Neural progenitor cell (in vitro differentiated cells): ENCODE data around the gene EMC1. TPM values are rescaled to one million over a fixed set of nuclear protein-coding genes. Genes with fewer than 3 reads are reported as not detected.

Experiments used
- DNase-seq: peaks from one replicate; pipeline ENCODE4 v3.0.0-alpha.2; 2016; ENCODE audit warnings: low spot score
- H2AFZ ChIP-seq: fragments of 200-600 bp; sonication (generic); replicated peaks from 2 replicates; pipeline ENCODE4 v1.6.1; 2016; ENCODE audit warnings: antibody characterized with exemption
- H3F3A ChIP-seq: fragments of 200-600 bp; sonication (generic); 2 replicates; pipeline ENCODE4 v1.6.1; 2016; ENCODE audit warnings: antibody characterized with exemption, low read depth
- H3K27ac ChIP-seq: fragments of 200-600 bp; sonication (generic); 2 replicates; pipeline ENCODE4 v1.5.1; 2016; ENCODE audit warnings: mild to moderate bottlenecking
- H3K27me3 ChIP-seq: fragments of 200-600 bp; sonication (generic); 2 replicates; pipeline ENCODE4 v1.6.1; 2016; ENCODE audit warnings: mild to moderate bottlenecking, moderate library complexity
- H3K36me3 ChIP-seq: fragments of 200-600 bp; sonication (generic); 2 replicates; pipeline ENCODE4 v1.5.1; 2016
- H3K4me1 ChIP-seq: fragments of 200-600 bp; sonication (generic); 2 replicates; pipeline ENCODE4 v1.6.1; 2016; ENCODE audit warnings: mixed run types
- H3K4me2 ChIP-seq: fragments of 200-600 bp; sonication (generic); 2 replicates; pipeline ENCODE4 v1.6.1; 2016
- H3K4me3 ChIP-seq: fragments of 200-600 bp; sonication (generic); 2 replicates; pipeline ENCODE4 v1.5.1; 2016
- H3K79me2 ChIP-seq: fragments of 200-600 bp; sonication (generic); 2 replicates; pipeline ENCODE4 v1.6.1; 2016; ENCODE audit warnings: low read depth
- H3K9ac ChIP-seq: fragments of 200-600 bp; sonication (generic); 2 replicates; pipeline ENCODE4 v1.6.1; 2016
- H3K9me3 ChIP-seq: fragments of 200-600 bp; sonication (generic); 2 replicates; pipeline ENCODE4 v1.5.1; 2016; ENCODE audit warnings: low read depth
- H4K20me1 ChIP-seq: fragments of 200-600 bp; sonication (generic); 2 replicates; pipeline ENCODE4 v1.6.1; 2016; ENCODE audit warnings: low read depth
- H3K27ac Mint-ChIP-seq: 3 replicates; pipeline ENCODE4 v1.8.0; 2021; ENCODE audit warnings: mixed read lengths
- H3K27me3 Mint-ChIP-seq: 2 replicates; pipeline ENCODE4 v1.8.0; 2022; ENCODE audit warnings: low read depth, mild to moderate bottlenecking, inconsistent platforms, moderate library complexity, mixed read lengths; ENCODE audit not compliant: insufficient read depth
- H3K36me3 Mint-ChIP-seq: 3 replicates; pipeline ENCODE4 v1.8.0; 2021; ENCODE audit warnings: mixed read lengths
- H3K4me1 Mint-ChIP-seq: 3 replicates; pipeline ENCODE4 v1.8.0; 2021; ENCODE audit warnings: mixed read lengths
- H3K4me3 Mint-ChIP-seq: 3 replicates; pipeline ENCODE4 v1.8.0; 2021; ENCODE audit warnings: mild to moderate bottlenecking, moderate library complexity, mixed read lengths
- H3K9me3 Mint-ChIP-seq: 3 replicates; pipeline ENCODE4 v1.8.0; 2020; ENCODE audit warnings: mixed read lengths
- EZH2 ChIP-seq: fragments of 200-600 bp; sonication (generic); IDR thresholded peaks from 2 replicates; pipeline ENCODE4 v1.6.1; 2017; ENCODE audit warnings: antibody characterized with exemption, mild to moderate bottlenecking, moderate library complexity
- EZH2phosphoT487 ChIP-seq: fragments of 200-600 bp; sonication (generic); IDR thresholded peaks from 2 replicates; pipeline ENCODE4 v1.6.1; 2017; ENCODE audit warnings: antibody characterized with exemption
- total RNA-seq: library from RNA; depleted of rRNA; stranded (reverse); fragments of >200 nt; gene quantifications from 2 replicates; pipeline ENCODE4 v1.2.3, GENCODE V29; 2015; ENCODE audit warnings: low replicate concordance
- TF ChIP-seq, protein P1 (sequence below): fragments of 200-600 bp; sonication (generic); IDR thresholded peaks from 2 replicates; pipeline ENCODE4 v1.5.1; 2017; ENCODE audit warnings: antibody characterized with exemption, mild to moderate bottlenecking

EMC1 gene
- total RNA-seq, 1 donor from 2014 or later = 32.6 TPM

DNA sequence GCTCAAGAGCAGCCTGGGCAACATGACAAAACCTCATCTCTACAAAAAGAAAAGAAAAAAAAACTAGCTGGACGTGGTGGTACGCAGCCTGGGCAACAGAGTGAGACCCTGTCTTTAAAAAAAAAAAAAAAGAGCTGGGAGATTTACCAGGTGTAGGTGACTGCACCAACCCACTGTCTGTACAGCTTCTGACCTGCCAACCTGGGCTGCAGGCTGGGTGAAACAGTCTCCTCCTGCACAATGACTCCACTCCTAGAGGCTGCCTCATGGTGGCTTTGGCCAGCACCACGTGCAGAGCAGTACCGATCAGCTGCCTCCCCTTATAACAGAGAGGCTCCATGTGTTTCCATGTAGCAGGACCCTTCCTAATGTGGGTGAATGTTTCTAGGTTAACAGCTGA, 4.0 kb upstream of the EMC1 start:
- no peak for DNase-seq
- H3K4me3 ChIP-seq = no peak overlapping the region
- H3K9me3 ChIP-seq = no peaks in the 10 kb centered on the region
- H3K4me3 Mint-ChIP-seq = peak overlapping the region; percentile 8
- H4K20me1 ChIP-seq = peaks cover 14% of the 10 kb centered on the region
- peaks cover 3% of the 10 kb centered on the region for H3F3A ChIP-seq
- H3K79me2 ChIP-seq = peaks cover 56% of the 10 kb centered on the region
- H3K9me3 Mint-ChIP-seq = no peaks in the 10 kb centered on the region
- peaks cover 18% of the 10 kb centered on the region for H3K4me1 ChIP-seq
- no peak overlapping the region for H3K27ac Mint-ChIP-seq
- TF ChIP-seq EZH2 = no peak
- no peak for TF ChIP-seq EZH2phosphoT487
- TF ChIP-seq, protein P1, sequence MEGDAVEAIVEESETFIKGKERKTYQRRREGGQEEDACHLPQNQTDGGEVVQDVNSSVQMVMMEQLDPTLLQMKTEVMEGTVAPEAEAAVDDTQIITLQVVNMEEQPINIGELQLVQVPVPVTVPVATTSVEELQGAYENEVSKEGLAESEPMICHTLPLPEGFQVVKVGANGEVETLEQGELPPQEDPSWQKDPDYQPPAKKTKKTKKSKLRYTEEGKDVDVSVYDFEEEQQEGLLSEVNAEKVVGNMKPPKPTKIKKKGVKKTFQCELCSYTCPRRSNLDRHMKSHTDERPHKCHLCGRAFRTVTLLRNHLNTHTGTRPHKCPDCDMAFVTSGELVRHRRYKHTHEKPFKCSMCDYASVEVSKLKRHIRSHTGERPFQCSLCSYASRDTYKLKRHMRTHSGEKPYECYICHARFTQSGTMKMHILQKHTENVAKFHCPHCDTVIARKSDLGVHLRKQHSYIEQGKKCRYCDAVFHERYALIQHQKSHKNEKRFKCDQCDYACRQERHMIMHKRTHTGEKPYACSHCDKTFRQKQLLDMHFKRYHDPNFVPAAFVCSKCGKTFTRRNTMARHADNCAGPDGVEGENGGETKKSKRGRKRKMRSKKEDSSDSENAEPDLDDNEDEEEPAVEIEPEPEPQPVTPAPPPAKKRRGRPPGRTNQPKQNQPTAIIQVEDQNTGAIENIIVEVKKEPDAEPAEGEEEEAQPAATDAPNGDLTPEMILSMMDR = no peak
- H3K27ac ChIP-seq = no peak overlapping the region
- H3K4me2 ChIP-seq = no peak overlapping the region
- H3K27me3 Mint-ChIP-seq = peaks cover 2% of the 10 kb centered on the region
- H3K36me3 Mint-ChIP-seq = peaks cover 5% of the 10 kb centered on the region
- no peaks in the 10 kb centered on the region for H3K27me3 ChIP-seq
- H3K4me1 Mint-ChIP-seq = peaks cover 18% of the 10 kb centered on the region
- no peak overlapping the region for H3K9ac ChIP-seq
- no peak overlapping the region for H2AFZ ChIP-seq
- H3K36me3 ChIP-seq = no peaks in the 10 kb centered on the region

DNA sequence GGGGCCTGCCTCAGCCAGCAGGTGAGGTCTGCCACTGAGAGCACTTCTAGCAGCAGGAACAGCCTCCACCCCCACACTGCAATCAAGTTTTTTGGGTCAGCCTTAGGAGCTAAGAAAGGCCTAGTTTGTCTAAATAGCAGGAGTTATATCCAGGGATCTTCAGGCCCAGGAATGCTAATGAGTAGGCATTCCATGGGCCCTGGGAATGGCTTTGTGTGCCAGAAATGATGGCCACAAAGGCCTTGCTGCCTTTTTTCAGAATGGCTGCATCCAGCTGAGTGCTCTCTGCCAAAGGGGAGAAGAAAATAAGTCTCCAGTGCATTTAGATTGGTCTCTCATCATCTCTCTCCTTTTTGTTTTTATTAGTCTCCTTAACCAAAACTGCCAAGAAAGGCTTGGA, 3.1 kb upstream of the EMC1 start:
- H3K9ac ChIP-seq = peak overlapping the region; percentile 11
- peaks cover 65% of the 10 kb centered on the region for H3K79me2 ChIP-seq
- TF ChIP-seq EZH2phosphoT487 (no peak), EZH2 (no peak)
- TF ChIP-seq, protein P1 = no peak
- H3K4me2 ChIP-seq = peak overlapping the region; percentile 96
- H3K4me1 Mint-ChIP-seq = peaks cover 20% of the 10 kb centered on the region
- H3K36me3 Mint-ChIP-seq = peaks cover 5% of the 10 kb centered on the region
- no peaks in the 10 kb centered on the region for H3K9me3 Mint-ChIP-seq
- no peak overlapping the region for H3K4me3 ChIP-seq
- no peak overlapping the region for H3K27ac ChIP-seq
- no peaks in the 10 kb centered on the region for H3K36me3 ChIP-seq
- H3K27me3 Mint-ChIP-seq = no peaks in the 10 kb centered on the region
- H3K9me3 ChIP-seq = no peaks in the 10 kb centered on the region
- peaks cover 3% of the 10 kb centered on the region for H3F3A ChIP-seq
- peaks cover 20% of the 10 kb centered on the region for H3K4me1 ChIP-seq
- no peak overlapping the region for H3K27ac Mint-ChIP-seq
- DNase-seq = peak; percentile 37
- no peaks in the 10 kb centered on the region for H3K27me3 ChIP-seq
- peaks cover 14% of the 10 kb centered on the region for H4K20me1 ChIP-seq
- H3K4me3 Mint-ChIP-seq = no peak overlapping the region
- H2AFZ ChIP-seq = no peak overlapping the region

DNA sequence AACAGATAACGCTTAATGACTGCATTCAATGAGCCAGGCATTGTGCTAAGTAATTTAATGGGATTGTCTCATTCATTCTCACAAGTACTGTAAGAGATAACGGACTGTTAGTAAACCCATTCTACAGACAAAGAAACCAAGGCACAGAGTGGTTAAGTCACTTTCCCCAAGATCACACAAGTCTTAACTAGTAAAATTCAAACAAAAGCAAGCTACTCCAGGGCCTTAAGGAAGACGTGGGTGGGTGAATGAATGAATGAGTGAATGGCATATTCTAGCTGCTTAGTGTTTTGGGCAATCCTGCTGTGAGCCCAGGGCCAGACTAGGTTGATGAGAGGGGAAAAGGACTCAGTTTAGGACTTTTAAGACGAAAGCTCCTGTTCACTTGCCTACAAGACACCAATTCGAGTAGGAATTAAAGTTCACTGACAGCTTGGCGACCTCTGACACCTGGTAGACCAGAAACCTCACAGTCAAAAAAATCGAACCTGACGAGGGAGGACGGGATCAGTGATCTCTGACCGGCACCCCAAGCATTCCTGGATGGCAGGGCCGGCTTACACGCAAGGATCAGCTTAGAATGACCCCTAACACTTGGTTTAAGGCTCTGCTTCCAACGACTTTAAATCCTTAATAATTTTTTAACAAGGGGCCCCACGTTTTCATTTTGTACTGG, 557 bp downstream of the EMC1 start:
- Mint-ChIP-seq H3K36me3 (no peaks in the 10 kb centered on the region), H3K27me3 (no peaks in the 10 kb centered on the region), H3K27ac (peak overlapping the region; percentile 98), H3K4me1 (peaks cover 20% of the 10 kb centered on the region), H3K9me3 (no peaks in the 10 kb centered on the region), H3K4me3 (peak overlapping the region; percentile 100)
- H3K79me2 ChIP-seq = peaks cover 99% of the 10 kb centered on the region
- H3K9me3 ChIP-seq = no peaks in the 10 kb centered on the region
- H3K27ac ChIP-seq = no peak overlapping the region
- H3K27me3 ChIP-seq = no peaks in the 10 kb centered on the region
- H4K20me1 ChIP-seq = peaks cover 24% of the 10 kb centered on the region
- peak overlapping the region; percentile 92 for H3K9ac ChIP-seq
- H3K4me1 ChIP-seq = peaks cover 20% of the 10 kb centered on the region
- peaks cover 3% of the 10 kb centered on the region for H3F3A ChIP-seq
- TF ChIP-seq, protein P1 = no peak
- TF ChIP-seq EZH2 (no peak), EZH2phosphoT487 (no peak)
- peak overlapping the region; percentile 95 for H3K4me3 ChIP-seq
- no peaks in the 10 kb centered on the region for H3K36me3 ChIP-seq
- peak overlapping the region; percentile 78 for H2AFZ ChIP-seq
- H3K4me2 ChIP-seq = peak overlapping the region; percentile 96
- peak; percentile 53 for DNase-seq
